Activated CD4-positive, alpha-beta T cell treated with anti-CD3 and anti-CD28 coated beads, Interleukin-2, amount 10 ng/mL, durations not matched to agents 7 days and 5 days (primary cell): ENCODE measurements around the gene NBAS. TPM values are rescaled to one million over a fixed set of nuclear protein-coding genes. Genes with fewer than 3 reads are reported as not detected.

Experiments used
- CTCF ChIA-PET: fragments of 350-600 bp; sonication (Branson Sonifier 250); formaldehyde crosslinking; loops from one replicate; lab custom pipeline; 2021; ENCODE audit warnings: antibody characterized with exemption; lab: Charles Lee
- POLR2A ChIA-PET: fragments of 350-600 bp; sonication (Branson Sonifier 250); formaldehyde crosslinking; loops from one replicate; lab custom pipeline; 2021; ENCODE audit warnings: antibody characterized with exemption; lab: Charles Lee
- DNase-seq: peaks from one replicate; pipeline ENCODE4 v3.0.0-alpha.2; 2020
- H3K27ac Mint-ChIP-seq: one replicate; pipeline ENCODE4 v1.8.0; 2021; ENCODE audit warnings: mild to moderate bottlenecking, moderate library complexity, mixed read lengths
- H3K27me3 Mint-ChIP-seq: one replicate; pipeline ENCODE4 v1.8.0; 2021; ENCODE audit warnings: mixed read lengths
- H3K36me3 Mint-ChIP-seq: one replicate; pipeline ENCODE4 v1.8.0; 2021; ENCODE audit warnings: low read depth, mixed read lengths
- H3K4me1 Mint-ChIP-seq: one replicate; pipeline ENCODE4 v1.8.0; 2021; ENCODE audit warnings: mixed read lengths
- H3K4me3 Mint-ChIP-seq: one replicate; pipeline ENCODE4 v1.8.0; 2021; ENCODE audit warnings: mild to moderate bottlenecking, moderate library complexity, mixed read lengths
- H3K9me3 Mint-ChIP-seq: one replicate; pipeline ENCODE4 v1.8.0; 2021; ENCODE audit warnings: mixed read lengths
- total RNA-seq, 2 experiments: library from RNA; stranded (reverse); gene quantifications; one replicate each; pipeline ENCODE4 v1.2.3, GENCODE V29; 2021

NBAS gene
- total RNA-seq, 2 experiments from 2014 or later, result 33.0 to 36.5 TPM

- no peak for DNase-seq
- H3K4me1 Mint-ChIP-seq, result peaks cover 8% of the 10 kb centered on the region
- no peaks in the 10 kb centered on the region for H3K27me3 Mint-ChIP-seq
- no peak overlapping the region for H3K27ac Mint-ChIP-seq
- H3K9me3 Mint-ChIP-seq, result no peaks in the 10 kb centered on the region
- H3K4me3 Mint-ChIP-seq, result no peak overlapping the region
- ChIA-PET POLR2A (no interaction called here), CTCF (no interaction called here)
- peaks cover 18% of the 10 kb centered on the region for H3K36me3 Mint-ChIP-seq
Observed at GRCh38 chr2:15365411-15365810, 195.7 kb downstream of the NBAS start.

- ChIA-PET CTCF (no interaction called here), POLR2A (no interaction called here)
- no peaks in the 10 kb centered on the region for H3K27me3 Mint-ChIP-seq
- no peak for DNase-seq
- peaks cover 8% of the 10 kb centered on the region for H3K4me1 Mint-ChIP-seq
- no peak overlapping the region for H3K4me3 Mint-ChIP-seq
- no peak overlapping the region for H3K27ac Mint-ChIP-seq
- H3K36me3 Mint-ChIP-seq, result peaks cover 21% of the 10 kb centered on the region
- no peaks in the 10 kb centered on the region for H3K9me3 Mint-ChIP-seq
Observed at GRCh38 chr2:15364561-15364960, 196.6 kb downstream of the NBAS start.

GRCh38 chr2:15363734-15364133 is 197.4 kb downstream of the NBAS start:
- peaks cover 21% of the 10 kb centered on the region for H3K36me3 Mint-ChIP-seq
- ChIA-PET CTCF (no interaction called here), POLR2A (no interaction called here)
- H3K9me3 Mint-ChIP-seq, result no peaks in the 10 kb centered on the region
- peaks cover 8% of the 10 kb centered on the region for H3K4me1 Mint-ChIP-seq
- DNase-seq, result no peak
- H3K27ac Mint-ChIP-seq, result no peak overlapping the region
- H3K4me3 Mint-ChIP-seq, result no peak overlapping the region
- H3K27me3 Mint-ChIP-seq, result no peaks in the 10 kb centered on the region

GRCh38 chr2:15363142-15363541 is 198.0 kb downstream of the NBAS start:
- POLR2A ChIA-PET, result no interaction called here
- CTCF ChIA-PET, result interaction anchor here (1.3 kb wide), 1 partner anchor 15 kb away, joined by 3 read pairs; no protein-coding TSS in a partner anchor
- Mint-ChIP-seq H3K4me3 (no peak overlapping the region), H3K4me1 (peaks cover 8% of the 10 kb centered on the region), H3K9me3 (no peaks in the 10 kb centered on the region), H3K27me3 (no peaks in the 10 kb centered on the region), H3K36me3 (peaks cover 24% of the 10 kb centered on the region), H3K27ac (no peak overlapping the region)
- DNase-seq, result no peak

- no peaks in the 10 kb centered on the region for H3K9me3 Mint-ChIP-seq
Observed at GRCh38 chr2:15359716-15360531, 201.2 kb downstream of the NBAS start.

GRCh38 chr2:15357922-15358321 is 203.2 kb downstream of the NBAS start:
- CTCF ChIA-PET, result no interaction called here
- DNase-seq, result no peak
- no peak overlapping the region for H3K4me3 Mint-ChIP-seq
- H3K9me3 Mint-ChIP-seq, result no peaks in the 10 kb centered on the region
- H3K36me3 Mint-ChIP-seq, result peaks cover 34% of the 10 kb centered on the region
- H3K27me3 Mint-ChIP-seq, result no peaks in the 10 kb centered on the region
- POLR2A ChIA-PET, result no interaction called here
- H3K4me1 Mint-ChIP-seq, result no peaks in the 10 kb centered on the region
- no peak overlapping the region for H3K27ac Mint-ChIP-seq

More at GRCh38 chr2:15359716-15360531, 201.2 kb downstream of the NBAS start:
- no peak for DNase-seq
- no peak overlapping the region for H3K27ac Mint-ChIP-seq
- no peak overlapping the region for H3K4me3 Mint-ChIP-seq
- ChIA-PET POLR2A (no interaction called here), CTCF (no interaction called here)
- no peaks in the 10 kb centered on the region for H3K27me3 Mint-ChIP-seq
- no peaks in the 10 kb centered on the region for H3K4me1 Mint-ChIP-seq
- peaks cover 33% of the 10 kb centered on the region for H3K36me3 Mint-ChIP-seq

- ChIA-PET CTCF (no interaction called here), POLR2A (no interaction called here)
- no peak for DNase-seq
- H3K4me1 Mint-ChIP-seq, result no peaks in the 10 kb centered on the region
- H3K4me3 Mint-ChIP-seq, result no peak overlapping the region
- no peaks in the 10 kb centered on the region for H3K27me3 Mint-ChIP-seq
- H3K9me3 Mint-ChIP-seq, result no peaks in the 10 kb centered on the region
- H3K36me3 Mint-ChIP-seq, result peaks cover 36% of the 10 kb centered on the region
- no peak overlapping the region for H3K27ac Mint-ChIP-seq
Observed at GRCh38 chr2:15357186-15357585, 203.9 kb downstream of the NBAS start.

GRCh38 chr2:15355386-15355785 is 205.7 kb downstream of the NBAS start:
- Mint-ChIP-seq H3K4me1 (no peaks in the 10 kb centered on the region), H3K36me3 (peaks cover 37% of the 10 kb centered on the region), H3K27me3 (no peaks in the 10 kb centered on the region), H3K9me3 (no peaks in the 10 kb centered on the region), H3K27ac (no peak overlapping the region), H3K4me3 (no peak overlapping the region)
- no peak for DNase-seq
- POLR2A ChIA-PET, result no interaction called here
- CTCF ChIA-PET, result no interaction called here

GRCh38 chr2:15354596-15355366 is 206.4 kb downstream of the NBAS start:
- no peak overlapping the region for H3K4me3 Mint-ChIP-seq
- H3K27me3 Mint-ChIP-seq, result no peaks in the 10 kb centered on the region
- POLR2A ChIA-PET, result no interaction called here
- no peak for DNase-seq
- H3K27ac Mint-ChIP-seq, result no peak overlapping the region
- no peaks in the 10 kb centered on the region for H3K4me1 Mint-ChIP-seq
- H3K9me3 Mint-ChIP-seq, result no peaks in the 10 kb centered on the region
- peaks cover 38% of the 10 kb centered on the region for H3K36me3 Mint-ChIP-seq
- CTCF ChIA-PET, result interaction anchor here (0.8 kb wide), 1 partner anchor 214 kb away, joined by 3 read pairs; no protein-coding TSS in a partner anchor

GRCh38 chr2:15352363-15352762 is 208.8 kb downstream of the NBAS start:
- H3K27ac Mint-ChIP-seq, result no peak overlapping the region
- ChIA-PET CTCF (interaction anchor here (0.7 kb wide), 1 partner anchor 14 kb away, joined by 3 read pairs; no protein-coding TSS in a partner anchor), POLR2A (no interaction called here)
- no peak for DNase-seq
- no peaks in the 10 kb centered on the region for H3K4me1 Mint-ChIP-seq
- H3K27me3 Mint-ChIP-seq, result no peaks in the 10 kb centered on the region
- H3K9me3 Mint-ChIP-seq, result no peaks in the 10 kb centered on the region
- H3K36me3 Mint-ChIP-seq, result peaks cover 35% of the 10 kb centered on the region
- no peak overlapping the region for H3K4me3 Mint-ChIP-seq

- Mint-ChIP-seq H3K9me3 (peaks cover 5% of the 10 kb centered on the region), H3K4me1 (no peaks in the 10 kb centered on the region), H3K4me3 (no peak overlapping the region), H3K27me3 (no peaks in the 10 kb centered on the region), H3K36me3 (peaks cover 32% of the 10 kb centered on the region), H3K27ac (no peak overlapping the region)
- CTCF ChIA-PET, result interaction anchor here (1.2 kb wide), 1 partner anchor 10 kb away, joined by 3 read pairs; no protein-coding TSS in a partner anchor
- no peak for DNase-seq
- POLR2A ChIA-PET, result no interaction called here
Observed at GRCh38 chr2:15348636-15349035, 212.5 kb downstream of the NBAS start.

GRCh38 chr2:15348045-15348444 is 213.1 kb downstream of the NBAS start:
- DNase-seq, result no peak
- ChIA-PET POLR2A (interaction anchor here (0.6 kb wide), 1 partner anchor 75 kb away, joined by 3 read pairs; no protein-coding TSS in a partner anchor), CTCF (interaction anchor here (1.2 kb wide), 1 partner anchor 10 kb away, joined by 3 read pairs; no protein-coding TSS in a partner anchor)
- Mint-ChIP-seq H3K27me3 (no peaks in the 10 kb centered on the region), H3K4me3 (no peak overlapping the region), H3K4me1 (no peaks in the 10 kb centered on the region), H3K9me3 (peaks cover 5% of the 10 kb centered on the region), H3K36me3 (peaks cover 30% of the 10 kb centered on the region), H3K27ac (no peak overlapping the region)

- H3K36me3 Mint-ChIP-seq, result peaks cover 29% of the 10 kb centered on the region
Observed at GRCh38 chr2:15346624-15347023, 214.5 kb downstream of the NBAS start.

More at GRCh38 chr2:15346624-15347023, 214.5 kb downstream of the NBAS start:
- Mint-ChIP-seq H3K27me3 (no peaks in the 10 kb centered on the region), H3K9me3 (peaks cover 5% of the 10 kb centered on the region), H3K4me1 (no peaks in the 10 kb centered on the region), H3K4me3 (no peak overlapping the region), H3K27ac (no peak overlapping the region)
- CTCF ChIA-PET, result no interaction called here
- DNase-seq, result no peak
- POLR2A ChIA-PET, result no interaction called here
